ENCODE data around the gene SLX4.

The SLX4 gene

DNA sequence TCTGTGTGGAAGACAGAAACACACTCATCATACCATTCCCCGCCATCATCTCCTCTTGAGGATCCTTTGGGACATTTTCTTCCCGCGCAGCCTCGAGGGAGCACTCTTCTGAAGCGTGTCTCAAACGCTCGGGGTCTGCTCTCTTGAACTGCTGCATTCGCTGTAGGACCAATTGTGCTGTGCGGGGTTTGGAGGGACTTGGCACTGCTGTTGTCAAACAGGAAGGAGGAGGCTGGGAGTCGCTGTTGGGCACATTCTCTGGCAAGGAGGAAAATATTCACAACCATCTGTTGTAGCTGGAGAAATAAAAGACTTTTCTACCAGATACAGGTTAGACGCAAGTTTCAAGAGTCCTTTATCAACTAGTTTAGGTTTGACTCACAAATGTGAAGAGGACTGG is 5.0 kb downstream of the SLX4 start (continued):
- TF ChIP-seq, protein P1, sequence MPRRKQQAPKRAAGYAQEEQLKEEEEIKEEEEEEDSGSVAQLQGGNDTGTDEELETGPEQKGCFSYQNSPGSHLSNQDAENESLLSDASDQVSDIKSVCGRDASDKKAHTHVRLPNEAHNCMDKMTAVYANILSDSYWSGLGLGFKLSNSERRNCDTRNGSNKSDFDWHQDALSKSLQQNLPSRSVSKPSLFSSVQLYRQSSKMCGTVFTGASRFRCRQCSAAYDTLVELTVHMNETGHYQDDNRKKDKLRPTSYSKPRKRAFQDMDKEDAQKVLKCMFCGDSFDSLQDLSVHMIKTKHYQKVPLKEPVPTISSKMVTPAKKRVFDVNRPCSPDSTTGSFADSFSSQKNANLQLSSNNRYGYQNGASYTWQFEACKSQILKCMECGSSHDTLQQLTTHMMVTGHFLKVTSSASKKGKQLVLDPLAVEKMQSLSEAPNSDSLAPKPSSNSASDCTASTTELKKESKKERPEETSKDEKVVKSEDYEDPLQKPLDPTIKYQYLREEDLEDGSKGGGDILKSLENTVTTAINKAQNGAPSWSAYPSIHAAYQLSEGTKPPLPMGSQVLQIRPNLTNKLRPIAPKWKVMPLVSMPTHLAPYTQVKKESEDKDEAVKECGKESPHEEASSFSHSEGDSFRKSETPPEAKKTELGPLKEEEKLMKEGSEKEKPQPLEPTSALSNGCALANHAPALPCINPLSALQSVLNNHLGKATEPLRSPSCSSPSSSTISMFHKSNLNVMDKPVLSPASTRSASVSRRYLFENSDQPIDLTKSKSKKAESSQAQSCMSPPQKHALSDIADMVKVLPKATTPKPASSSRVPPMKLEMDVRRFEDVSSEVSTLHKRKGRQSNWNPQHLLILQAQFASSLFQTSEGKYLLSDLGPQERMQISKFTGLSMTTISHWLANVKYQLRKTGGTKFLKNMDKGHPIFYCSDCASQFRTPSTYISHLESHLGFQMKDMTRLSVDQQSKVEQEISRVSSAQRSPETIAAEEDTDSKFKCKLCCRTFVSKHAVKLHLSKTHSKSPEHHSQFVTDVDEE (CRISPR knock-in tag; IDR thresholded peaks at IDR 0.05) = no peak
- TF ChIP-seq RARB (CRISPR knock-in tag; IDR thresholded peaks at IDR 0.05) (no peak), ZFP30 (CRISPR knock-in tag; IDR thresholded peaks at IDR 0.05) (no peak), PPARA (CRISPR knock-in tag; IDR thresholded peaks at IDR 0.05; ENCODE audit: borderline replicate concordance) (no peak), ZNF565 (CRISPR knock-in tag; conservative IDR thresholded peaks at IDR 0.05; ENCODE audit: low read depth) (no peak), TCF4 (CRISPR knock-in tag; IDR thresholded peaks at IDR 0.05; ENCODE audit: borderline replicate concordance) (no peak), GLIS3 (CRISPR knock-in tag; IDR thresholded peaks at IDR 0.05) (no peak), ARNTL (CRISPR knock-in tag; IDR thresholded peaks at IDR 0.05; ENCODE audit: borderline replicate concordance, low read depth) (no peak)
- TF ChIP-seq, protein P2, sequence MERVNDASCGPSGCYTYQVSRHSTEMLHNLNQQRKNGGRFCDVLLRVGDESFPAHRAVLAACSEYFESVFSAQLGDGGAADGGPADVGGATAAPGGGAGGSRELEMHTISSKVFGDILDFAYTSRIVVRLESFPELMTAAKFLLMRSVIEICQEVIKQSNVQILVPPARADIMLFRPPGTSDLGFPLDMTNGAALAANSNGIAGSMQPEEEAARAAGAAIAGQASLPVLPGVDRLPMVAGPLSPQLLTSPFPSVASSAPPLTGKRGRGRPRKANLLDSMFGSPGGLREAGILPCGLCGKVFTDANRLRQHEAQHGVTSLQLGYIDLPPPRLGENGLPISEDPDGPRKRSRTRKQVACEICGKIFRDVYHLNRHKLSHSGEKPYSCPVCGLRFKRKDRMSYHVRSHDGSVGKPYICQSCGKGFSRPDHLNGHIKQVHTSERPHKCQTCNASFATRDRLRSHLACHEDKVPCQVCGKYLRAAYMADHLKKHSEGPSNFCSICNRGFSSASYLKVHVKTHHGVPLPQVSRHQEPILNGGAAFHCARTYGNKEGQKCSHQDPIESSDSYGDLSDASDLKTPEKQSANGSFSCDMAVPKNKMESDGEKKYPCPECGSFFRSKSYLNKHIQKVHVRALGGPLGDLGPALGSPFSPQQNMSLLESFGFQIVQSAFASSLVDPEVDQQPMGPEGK (CRISPR knock-in tag; IDR thresholded peaks at IDR 0.05; ENCODE audit: borderline replicate concordance) = no peak

DNA sequence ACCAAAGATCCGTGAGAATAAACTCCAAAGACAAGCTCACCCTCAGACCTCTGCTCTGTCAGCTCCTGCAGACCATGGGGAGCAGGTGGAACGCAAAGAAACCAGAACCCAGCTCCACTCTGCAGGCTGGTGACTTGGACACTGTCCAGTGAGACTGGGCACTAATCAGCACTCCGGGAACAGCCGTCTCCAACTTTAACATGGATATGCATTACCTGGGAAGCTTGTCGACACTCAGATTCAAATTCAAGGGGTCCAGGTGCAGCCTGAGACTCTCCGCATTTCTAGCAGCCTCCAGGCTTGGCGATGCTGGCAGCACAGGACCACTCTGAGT is 9.1 kb downstream of the SLX4 start:
- ATAC-seq = no peak
- TF ChIP-seq ZFP30 (CRISPR knock-in tag; IDR thresholded peaks at IDR 0.05) (no peak), BACH2 (CRISPR knock-in tag; IDR thresholded peaks at IDR 0.05; ENCODE audit: borderline replicate concordance) (no peak), OSR1 (CRISPR knock-in tag; IDR thresholded peaks at IDR 0.05) (no peak), ESRRG (CRISPR knock-in tag; IDR thresholded peaks at IDR 0.05) (no peak), TCF4 (CRISPR knock-in tag; IDR thresholded peaks at IDR 0.05; ENCODE audit: borderline replicate concordance) (no peak), ARNTL (CRISPR knock-in tag; IDR thresholded peaks at IDR 0.05; ENCODE audit: borderline replicate concordance, low read depth) (no peak), ISL1 (CRISPR knock-in tag; IDR thresholded peaks at IDR 0.05) (no peak), ZFP3 (CRISPR knock-in tag; IDR thresholded peaks at IDR 0.05) (no peak), CSDC2 (CRISPR knock-in tag; IDR thresholded peaks at IDR 0.05) (no peak), ZNF70 (CRISPR knock-in tag; IDR thresholded peaks at IDR 0.05) (no peak), PPARA (CRISPR knock-in tag; IDR thresholded peaks at IDR 0.05; ENCODE audit: borderline replicate concordance) (no peak), SNAI2 (CRISPR knock-in tag; IDR thresholded peaks at IDR 0.05) (no peak), GLIS3 (CRISPR knock-in tag; IDR thresholded peaks at IDR 0.05) (no peak), RARB (CRISPR knock-in tag; IDR thresholded peaks at IDR 0.05) (no peak)
- TF ChIP-seq, protein P3, sequence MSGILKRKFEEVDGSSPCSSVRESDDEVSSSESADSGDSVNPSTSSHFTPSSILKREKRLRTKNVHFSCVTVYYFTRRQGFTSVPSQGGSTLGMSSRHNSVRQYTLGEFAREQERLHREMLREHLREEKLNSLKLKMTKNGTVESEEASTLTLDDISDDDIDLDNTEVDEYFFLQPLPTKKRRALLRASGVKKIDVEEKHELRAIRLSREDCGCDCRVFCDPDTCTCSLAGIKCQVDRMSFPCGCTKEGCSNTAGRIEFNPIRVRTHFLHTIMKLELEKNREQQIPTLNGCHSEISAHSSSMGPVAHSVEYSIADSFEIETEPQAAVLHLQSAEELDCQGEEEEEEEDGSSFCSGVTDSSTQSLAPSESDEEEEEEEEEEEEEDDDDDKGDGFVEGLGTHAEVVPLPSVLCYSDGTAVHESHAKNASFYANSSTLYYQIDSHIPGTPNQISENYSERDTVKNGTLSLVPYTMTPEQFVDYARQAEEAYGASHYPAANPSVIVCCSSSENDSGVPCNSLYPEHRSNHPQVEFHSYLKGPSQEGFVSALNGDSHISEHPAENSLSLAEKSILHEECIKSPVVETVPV (CRISPR knock-in tag; IDR thresholded peaks at IDR 0.05) = no peak
- TF ChIP-seq, protein P4, sequence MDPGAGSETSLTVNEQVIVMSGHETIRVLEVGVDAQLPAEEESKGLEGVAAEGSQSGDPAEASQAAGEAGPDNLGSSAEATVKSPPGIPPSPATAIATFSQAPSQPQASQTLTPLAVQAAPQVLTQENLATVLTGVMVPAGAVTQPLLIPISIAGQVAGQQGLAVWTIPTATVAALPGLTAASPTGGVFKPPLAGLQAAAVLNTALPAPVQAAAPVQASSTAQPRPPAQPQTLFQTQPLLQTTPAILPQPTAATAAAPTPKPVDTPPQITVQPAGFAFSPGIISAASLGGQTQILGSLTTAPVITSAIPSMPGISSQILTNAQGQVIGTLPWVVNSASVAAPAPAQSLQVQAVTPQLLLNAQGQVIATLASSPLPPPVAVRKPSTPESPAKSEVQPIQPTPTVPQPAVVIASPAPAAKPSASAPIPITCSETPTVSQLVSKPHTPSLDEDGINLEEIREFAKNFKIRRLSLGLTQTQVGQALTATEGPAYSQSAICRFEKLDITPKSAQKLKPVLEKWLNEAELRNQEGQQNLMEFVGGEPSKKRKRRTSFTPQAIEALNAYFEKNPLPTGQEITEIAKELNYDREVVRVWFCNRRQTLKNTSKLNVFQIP (CRISPR knock-in tag; IDR thresholded peaks at IDR 0.05; ENCODE audit: borderline replicate concordance, low read depth) = no peak
- TF ChIP-seq, protein P5, sequence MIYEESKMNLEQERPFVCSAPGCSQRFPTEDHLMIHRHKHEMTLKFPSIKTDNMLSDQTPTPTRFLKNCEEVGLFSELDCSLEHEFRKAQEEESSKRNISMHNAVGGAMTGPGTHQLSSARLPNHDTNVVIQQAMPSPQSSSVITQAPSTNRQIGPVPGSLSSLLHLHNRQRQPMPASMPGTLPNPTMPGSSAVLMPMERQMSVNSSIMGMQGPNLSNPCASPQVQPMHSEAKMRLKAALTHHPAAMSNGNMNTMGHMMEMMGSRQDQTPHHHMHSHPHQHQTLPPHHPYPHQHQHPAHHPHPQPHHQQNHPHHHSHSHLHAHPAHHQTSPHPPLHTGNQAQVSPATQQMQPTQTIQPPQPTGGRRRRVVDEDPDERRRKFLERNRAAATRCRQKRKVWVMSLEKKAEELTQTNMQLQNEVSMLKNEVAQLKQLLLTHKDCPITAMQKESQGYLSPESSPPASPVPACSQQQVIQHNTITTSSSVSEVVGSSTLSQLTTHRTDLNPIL (CRISPR knock-in tag; IDR thresholded peaks at IDR 0.05; ENCODE audit: low read depth) = no peak
- TF ChIP-seq, protein P1 (CRISPR knock-in tag; IDR thresholded peaks at IDR 0.05) = no peak
